HepG2 (cell line): ENCODE measurements around the gene ZNF547. TPM values are rescaled to one million over a fixed set of nuclear protein-coding genes. Genes with fewer than 3 reads are reported as not detected.

Source experiments
- ATAC-seq: fragments of 200-7000 bp; cut with Tn5 transposase; 3 replicates; pipeline ENCODE4 v1.9.1; 2020; ENCODE audit warnings: mild to moderate bottlenecking, moderate library complexity
- BruUV-seq: library from RNA; stranded (reverse); fragments of 400-500 nt; replicated peaks from 2 replicates; lab custom pipeline; 2021; lab: Mats Ljungman, UMichigan
- CTCF ChIA-PET: fragments of 300-600 bp; formaldehyde crosslinking; extraction: SDS; loops from one replicate; lab custom pipeline; 2021; ENCODE audit warnings: low total read pairs, inconsistent platforms, low intra/inter-chr PET ratio; lab: Yijun Ruan, JAX
- POLR2A ChIA-PET: fragments of 350-600 bp; sonication (Branson Sonifier 250); formaldehyde crosslinking; loops from one replicate; lab custom pipeline; 2020; ENCODE audit warnings: antibody characterized with exemption, inconsistent platforms; lab: Yijun Ruan, JAX
- DNase-seq: peaks from one replicate; pipeline ENCODE4 v3.0.0-alpha.2; 2015; ENCODE audit warnings: low spot score
- FAIRE-seq: peaks from 3 replicates; lab custom pipeline; 2011; peaks lifted over from hg19 to GRCh38; lab: Jason Lieb, UNC
- H2AFZ ChIP-seq: one replicate; pipeline ENCODE4 v1.6.1; 2011; ENCODE audit warnings: low read length, inconsistent platforms
- H3K27ac ChIP-seq: fragments of 300-600 bp; 3 replicates; pipeline ENCODE4 v1.8.0; 2011; ENCODE audit warnings: mixed run types, mild to moderate bottlenecking, mixed read lengths, low read length, inconsistent platforms; ENCODE audit not compliant: insufficient read depth; ENCODE audit errors: extremely low read length
- H3K27me3 ChIP-seq, 2 experiments: fragments of 200-600 bp in 1 of 2; 2 replicates in 1 of 2; 3 replicates in 1 of 2; pipeline versions ENCODE4 v1.6.0 to v1.8.0; 2011; ENCODE audit warnings: low read length in 2 of 2, mild to moderate bottlenecking in 2 of 2, moderate library complexity in 2 of 2, inconsistent platforms in 1 of 2; ENCODE audit not compliant: insufficient read depth in 2 of 2, control insufficient read depth in 1 of 2
- H3K36me3 ChIP-seq, 2 experiments: fragments of 200-600 bp in 1 of 2; replicated peaks in 1 of 2; 2 replicates in 1 of 2; 3 replicates in 1 of 2; pipeline versions ENCODE4 v1.5.1 to v1.8.0; 2011; ENCODE audit warnings: low read length in 2 of 2, inconsistent platforms in 1 of 2; ENCODE audit not compliant: insufficient read depth in 2 of 2, control insufficient read depth in 1 of 2
- H3K4me1 ChIP-seq: 2 replicates; pipeline ENCODE4 v1.5.1; 2012; ENCODE audit warnings: low read length, inconsistent platforms; ENCODE audit not compliant: insufficient read depth
- H3K4me2 ChIP-seq: 2 replicates; pipeline ENCODE4 v1.6.0; 2011; ENCODE audit warnings: low read depth, low read length, inconsistent platforms
- H3K4me3 ChIP-seq, 3 experiments: fragments of 200-600 bp in 1 of 3; sonication (generic), shearing (Covaris generic) in 1 of 3; replicated peaks in 1 of 3; 2 replicates each; pipeline ENCODE4 v1.5.1; 2011 to 2016; ENCODE audit warnings: low read length in 3 of 3, inconsistent platforms in 2 of 3, low read depth in 2 of 3, mild to moderate bottlenecking in 2 of 3, control low read depth in 1 of 3, mixed read lengths in 1 of 3; ENCODE audit not compliant: insufficient read depth in 1 of 3
- H3K79me2 ChIP-seq: one replicate; pipeline ENCODE4 v1.6.1; 2011; ENCODE audit warnings: low read length, inconsistent platforms; ENCODE audit not compliant: insufficient read depth
- H3K9ac ChIP-seq: 2 replicates; pipeline ENCODE4 v1.6.0; 2011; ENCODE audit warnings: mild to moderate bottlenecking, low read depth, low read length, inconsistent platforms; ENCODE audit not compliant: insufficient read depth
- H3K9me3 ChIP-seq: 2 replicates; pipeline ENCODE4 v1.5.1; 2012; ENCODE audit warnings: mild to moderate bottlenecking, low read length
- H4K20me1 ChIP-seq: 2 replicates; pipeline ENCODE4 v1.6.0; 2011; ENCODE audit warnings: inconsistent platforms, mild to moderate bottlenecking, low read length, moderate library complexity; ENCODE audit not compliant: insufficient read depth
- AFF4 ChIP-seq: sonication (generic); formaldehyde crosslinking; IDR thresholded peaks from 2 replicates; pipeline ENCODE4 v1.4.0; 2020; ENCODE audit warnings: missing genetic modification reagents
- JARID2 ChIP-seq: sonication (generic); formaldehyde crosslinking; IDR thresholded peaks from 2 replicates; pipeline ENCODE4 v1.8.1; 2023; ENCODE audit warnings: missing genetic modification reagents, inconsistent platforms; ENCODE audit not compliant: insufficient replicate concordance
- KDM4B ChIP-seq: sonication (generic); formaldehyde crosslinking; IDR thresholded peaks from 2 replicates; pipeline ENCODE4 v1.4.0; 2020; ENCODE audit warnings: missing genetic modification reagents
- LCORL ChIP-seq, 2 experiments: fragments of 450-650 bp in 1 of 2; sonication (generic) in 1 of 2; formaldehyde crosslinking in 1 of 2; IDR thresholded peaks; 2 replicates each; pipeline versions ENCODE4 v1.5.0 to v1.6.1; 2017 to 2020; ENCODE audit warnings: antibody characterized with exemption in 1 of 2, missing genetic modification reagents in 1 of 2
- ZNF292 ChIP-seq: sonication (generic); formaldehyde crosslinking; IDR thresholded peaks from 2 replicates; pipeline ENCODE4 v1.8.1; 2022; ENCODE audit warnings: mild to moderate bottlenecking, low read depth, missing genetic modification reagents, borderline replicate concordance
- ZNF343 ChIP-seq: sonication (generic); formaldehyde crosslinking; IDR thresholded peaks from 2 replicates; pipeline ENCODE4 v1.4.0; 2020; ENCODE audit warnings: mild to moderate bottlenecking, missing genetic modification reagents
- WGBS: methylation state at CpG from one replicate; pipeline ENCODE4 v1.1.6; 2017; ENCODE audit warnings: low lambda C conversion rate; 5-methylcytosine and 5-hydroxymethylcytosine counted together
- in situ Hi-C: cut with HindIII; loops from 2 replicates; pipeline ENCODE4 v1.10.0; 2017; ENCODE audit warnings: low pct_unique_long_range_greater_than_20kb; ENCODE audit not compliant: extremely low pct_ligation_motif_present
- intact Hi-C: fragments of 100-400 bp; cut with micrococcal nuclease; formaldehyde crosslinking; loops from one replicate; pipeline ENCODE4 v1.10.0; 2022; ENCODE audit not compliant: unreplicated experiment
- polyA plus RNA-seq, 8 experiments: library from polyadenylated mRNA; depleted of rRNA in 3 of 8; stranded (reverse) in 7 of 8; unstranded in 1 of 8; fragments of >200 nt; fragmentation: Illumina TruSeq in 4 of 8; extraction: Trizol in 4 of 8; gene quantifications; 2 replicates each; pipeline versions ENCODE4 v1.2.1 to v1.2.3, GENCODE V29; 2011 to 2016; ENCODE audit warnings: low read depth in 4 of 8, missing spikeins in 1 of 8, mixed read lengths in 1 of 8; ENCODE audit not compliant: insufficient read depth in 1 of 8
- total RNA-seq, 5 experiments: library from RNA; depleted of rRNA; stranded (reverse); fragments of >200 nt; fragmentation: Illumina TruSeq; extraction: Trizol; gene quantifications; 2 replicates each; pipeline ENCODE4 v1.2.3, GENCODE V29; 2016; ENCODE audit warnings: low read depth in 1 of 5
- TF ChIP-seq, protein P1 (sequence below): sonication (generic); formaldehyde crosslinking; IDR thresholded peaks from 2 replicates; pipeline ENCODE4 v1.4.0; 2020; ENCODE audit warnings: missing genetic modification reagents
- TF ChIP-seq, protein P2 (sequence below): sonication (generic); formaldehyde crosslinking; IDR thresholded peaks from 2 replicates; pipeline ENCODE4 v1.8.1; 2023; ENCODE audit warnings: mild to moderate bottlenecking, inconsistent platforms, moderate library complexity, missing genetic modification reagents, borderline replicate concordance

Gene ZNF547
- total and polyA plus RNA-seq, 2 of the 13 experiments (the other 11 are each of a cell fraction or from before 2014, with no cell fraction given) = 2.0 to 2.6 TPM

- Histone ChIP-seq H3K9me3 (no peaks in the 10 kb centered on the region), H3K9ac (no peak overlapping the region), H3K27ac (no peak overlapping the region), H3K36me3 (peaks cover 10 to 40% of the 10 kb centered on the region in 2 experiments), H3K79me2 (peaks cover 4% of the 10 kb centered on the region)
- FAIRE-seq = no peak
- no TSS peak for BruUV-seq
- 99% methylated on average over 4 of the region's 4 CpGs for WGBS
- TF ChIP-seq, protein P1, sequence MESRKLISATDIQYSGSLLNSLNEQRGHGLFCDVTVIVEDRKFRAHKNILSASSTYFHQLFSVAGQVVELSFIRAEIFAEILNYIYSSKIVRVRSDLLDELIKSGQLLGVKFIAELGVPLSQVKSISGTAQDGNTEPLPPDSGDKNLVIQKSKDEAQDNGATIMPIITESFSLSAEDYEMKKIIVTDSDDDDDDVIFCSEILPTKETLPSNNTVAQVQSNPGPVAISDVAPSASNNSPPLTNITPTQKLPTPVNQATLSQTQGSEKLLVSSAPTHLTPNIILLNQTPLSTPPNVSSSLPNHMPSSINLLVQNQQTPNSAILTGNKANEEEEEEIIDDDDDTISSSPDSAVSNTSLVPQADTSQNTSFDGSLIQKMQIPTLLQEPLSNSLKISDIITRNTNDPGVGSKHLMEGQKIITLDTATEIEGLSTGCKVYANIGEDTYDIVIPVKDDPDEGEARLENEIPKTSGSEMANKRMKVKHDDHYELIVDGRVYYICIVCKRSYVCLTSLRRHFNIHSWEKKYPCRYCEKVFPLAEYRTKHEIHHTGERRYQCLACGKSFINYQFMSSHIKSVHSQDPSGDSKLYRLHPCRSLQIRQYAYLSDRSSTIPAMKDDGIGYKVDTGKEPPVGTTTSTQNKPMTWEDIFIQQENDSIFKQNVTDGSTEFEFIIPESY (CRISPR knock-in tag) = no peak
- TF ChIP-seq LCORL (IDR thresholded peaks at IDR 0.05) (0 out of 2 replicates have a peak, but pooled peaks have one; percentile 28), LCORL (CRISPR knock-in tag; IDR thresholded peaks at IDR 0.05) (no peak)
- TF ChIP-seq, all 625 proteins: peak for 1
- H3K4me1 ChIP-seq = no peaks in the 10 kb centered on the region
- H3K27me3 ChIP-seq = no peaks in the 10 kb centered on the region
- ATAC-seq (no peak), DNase-seq (no peak)
- H3K4me3 ChIP-seq = no peak overlapping the region
- no peak overlapping the region for H2AFZ ChIP-seq
- POLR2A ChIA-PET = no interaction called here
- no peaks in the 10 kb centered on the region for H4K20me1 ChIP-seq
- H3K4me2 ChIP-seq = no peak overlapping the region
- intact Hi-C loops (no loop called here), in situ Hi-C loops (no loop called here)
- CTCF ChIA-PET = no interaction called here
Measured at GRCh38 chr19:57419439-57419838, 56.1 kb downstream of the ZNF547 start.

- Histone ChIP-seq H4K20me1 (no peaks in the 10 kb centered on the region), H3K36me3 (peaks cover 10 to 36% of the 10 kb centered on the region in 2 experiments), H3K4me1 (no peaks in the 10 kb centered on the region), H3K27ac (no peak overlapping the region), H3K9ac (no peak overlapping the region), H3K9me3 (no peaks in the 10 kb centered on the region), H2AFZ (no peak overlapping the region), H3K27me3 (no peaks in the 10 kb centered on the region), H3K4me3 (no peak overlapping the region), H3K4me2 (no peak overlapping the region), H3K79me2 (peaks cover 4% of the 10 kb centered on the region)
- ChIA-PET POLR2A (no interaction called here), CTCF (no interaction called here)
- intact Hi-C loops (no loop called here), in situ Hi-C loops (no loop called here)
- ATAC-seq (no peak), FAIRE-seq (no peak), DNase-seq (no peak)
- BruUV-seq = TSS peak; percentile 20
- WGBS = 96% methylated on average over 3 of the region's 3 CpGs
- no peak for TF ChIP-seq AFF4
- no peak for TF ChIP-seq ZNF343 (CRISPR knock-in tag)
- TF ChIP-seq KDM4B (CRISPR knock-in tag) = no peak
- TF ChIP-seq ZNF292 (CRISPR knock-in tag) = no peak
- TF ChIP-seq JARID2 (CRISPR knock-in tag) = no peak
- TF ChIP-seq, protein P2, sequence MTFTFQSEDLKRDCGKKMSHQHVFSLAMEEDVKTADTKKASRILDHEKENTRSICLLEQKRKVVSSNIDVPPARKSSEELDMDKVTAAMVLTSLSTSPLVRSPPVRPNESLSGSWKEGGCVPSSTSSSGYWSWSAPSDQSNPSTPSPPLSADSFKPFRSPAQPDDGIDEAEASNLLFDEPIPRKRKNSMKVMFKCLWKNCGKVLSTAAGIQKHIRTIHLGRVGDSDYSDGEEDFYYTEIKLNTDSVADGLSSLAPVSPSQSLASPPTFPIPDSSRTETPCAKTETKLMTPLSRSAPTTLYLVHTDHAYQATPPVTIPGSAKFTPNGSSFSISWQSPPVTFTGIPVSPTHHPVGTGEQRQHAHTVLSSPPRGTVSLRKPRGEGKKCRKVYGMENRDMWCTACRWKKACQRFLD (CRISPR knock-in tag) = no peak
Measured at GRCh38 chr19:57421037-57421436, 57.7 kb downstream of the ZNF547 start.
